HepG2 (cell line): Measurements from ENCODE around the gene DUSP22.

Experiments used
- CEBPG ChIP-seq: IDR thresholded peaks from 2 replicates; pipeline ENCODE4 v1.6.1; 2016
- CTCF ChIP-seq: sonication (generic); formaldehyde crosslinking; IDR thresholded peaks from 2 replicates; pipeline ENCODE4 v1.5.0; 2020; ENCODE audit warnings: mild to moderate bottlenecking, missing genetic modification reagents, moderate library complexity
- EP300 ChIP-seq, 3 experiments: sonication (generic) in 1 of 3; formaldehyde crosslinking in 1 of 3; IDR thresholded peaks; 2 replicates each; pipeline versions ENCODE4 v1.5.1 to v1.6.1; 2011 to 2020; ENCODE audit warnings: low read depth in 2 of 3, low read length in 2 of 3, borderline replicate concordance in 1 of 3, improper control_type of control experiment in 1 of 3, mild to moderate bottlenecking in 1 of 3, missing genetic modification reagents in 1 of 3, moderate library complexity in 1 of 3
- FOXM1 ChIP-seq: sonication (generic); formaldehyde crosslinking; IDR thresholded peaks from 2 replicates; pipeline ENCODE4 v1.5.0; 2020; ENCODE audit warnings: missing genetic modification reagents
- MAFK ChIP-seq, 2 experiments: IDR thresholded peaks in 1 of 2; conservative IDR thresholded peaks in 1 of 2; 2 replicates each; pipeline ENCODE4 v1.6.1; 2011; ENCODE audit warnings: improper control_type of control experiment in 2 of 2, low read length in 2 of 2
- NR2C2 ChIP-seq: sonication (generic); formaldehyde crosslinking; IDR thresholded peaks from 2 replicates; pipeline ENCODE4 v1.4.0; 2020; ENCODE audit warnings: missing genetic modification reagents, mild to moderate bottlenecking, moderate library complexity, borderline replicate concordance

GRCh38 chr6:360349-360748 is 68.1 kb downstream of the DUSP22 start:
- TF ChIP-seq EP300 (IDR thresholded peaks at IDR 0.05; ENCODE audit: low read depth in 2 of 2, low read length in 2 of 2) (no peak), EP300 (CRISPR knock-in tag; IDR thresholded peaks at IDR 0.05; ENCODE audit: borderline replicate concordance) (no peak), MAFK (conservative IDR thresholded peaks at IDR 0.05 in 1 of 2, IDR thresholded peaks at IDR 0.05 in 1 of 2; ENCODE audit: low read length in 2 of 2) (no peak), CTCF (CRISPR knock-in tag) (no peak), CEBPG (no peak), NR2C2 (no peak), FOXM1 (no peak)
